Activated T-cell treated with anti-CD3 and anti-CD28 coated beads, Interleukin-2, amount 50 U/mL, for 24 hours (primary cell): ENCODE measurements around the gene IRGC.

Experiments
- DNase-seq: peaks from one replicate; pipeline ENCODE4 v3.0.0-alpha.2; 2020
- H3K27ac Mint-ChIP-seq: 2 replicates; pipeline ENCODE4 v1.8.0; 2020; ENCODE audit warnings: mild to moderate bottlenecking, mixed read lengths
- H3K27me3 Mint-ChIP-seq: 2 replicates; pipeline ENCODE4 v1.8.0; 2020; ENCODE audit warnings: mixed read lengths
- H3K36me3 Mint-ChIP-seq: 2 replicates; pipeline ENCODE4 v1.8.0; 2020; ENCODE audit warnings: low read depth, mixed read lengths
- H3K4me1 Mint-ChIP-seq: 2 replicates; pipeline ENCODE4 v1.8.0; 2020; ENCODE audit warnings: low read depth, mixed read lengths
- H3K4me3 Mint-ChIP-seq: 2 replicates; pipeline ENCODE4 v1.8.0; 2020; ENCODE audit warnings: mild to moderate bottlenecking, moderate library complexity, mixed read lengths
- H3K9me3 Mint-ChIP-seq: 2 replicates; pipeline ENCODE4 v1.8.0; 2020; ENCODE audit warnings: mixed read lengths

Gene IRGC

DNA sequence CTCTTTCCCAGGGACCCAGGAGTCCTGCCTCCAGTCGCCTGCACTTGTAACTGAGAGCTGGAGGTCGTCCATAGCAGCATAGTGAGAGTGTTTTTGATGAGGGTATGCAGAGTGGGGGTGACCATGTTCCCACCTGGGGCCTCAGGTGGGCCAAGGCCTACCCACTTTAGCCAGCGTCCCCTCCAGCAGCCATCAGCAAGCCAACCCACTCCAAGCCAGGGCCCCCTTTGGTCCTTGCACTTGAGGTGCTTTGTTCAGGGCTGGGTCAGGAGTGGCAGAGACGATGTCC is 50.8 kb downstream of the IRGC start:
- peaks cover 79% of the 10 kb centered on the region for H3K4me1 Mint-ChIP-seq
- peak overlapping the region; percentile 70 for H3K4me3 Mint-ChIP-seq
- H3K27me3 Mint-ChIP-seq, result no peaks in the 10 kb centered on the region
- H3K27ac Mint-ChIP-seq, result peak overlapping the region; percentile 98
- H3K9me3 Mint-ChIP-seq, result no peaks in the 10 kb centered on the region
- H3K36me3 Mint-ChIP-seq, result peaks cover 81% of the 10 kb centered on the region
- DNase-seq, result no peak

DNA sequence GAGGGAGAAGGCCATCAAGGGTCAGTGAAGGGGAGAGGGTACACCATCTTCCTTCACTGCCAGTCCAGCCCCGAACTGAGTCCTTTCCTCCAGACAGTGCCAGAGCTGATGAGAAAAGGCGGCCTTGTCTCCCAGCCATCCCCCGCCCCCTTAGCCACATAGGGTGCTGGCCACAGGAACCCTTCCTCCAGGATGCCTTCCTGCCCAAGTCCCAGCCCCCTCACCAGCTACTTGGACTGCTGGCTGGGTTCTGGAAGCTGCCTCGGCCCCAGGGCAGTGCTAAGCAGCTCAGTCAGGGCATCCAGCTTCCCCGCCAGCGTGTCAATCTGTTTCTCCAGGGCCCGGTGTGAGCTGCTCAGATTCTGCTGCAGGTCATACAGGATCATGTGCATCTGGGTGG is 51.4 kb downstream of the IRGC start:
- H3K9me3 Mint-ChIP-seq, result no peaks in the 10 kb centered on the region
- peak overlapping the region; percentile 98 for H3K27ac Mint-ChIP-seq
- no peaks in the 10 kb centered on the region for H3K27me3 Mint-ChIP-seq
- peak overlapping the region; percentile 70 for H3K4me3 Mint-ChIP-seq
- peaks cover 87% of the 10 kb centered on the region for H3K36me3 Mint-ChIP-seq
- no peak for DNase-seq
- peaks cover 75% of the 10 kb centered on the region for H3K4me1 Mint-ChIP-seq

DNA sequence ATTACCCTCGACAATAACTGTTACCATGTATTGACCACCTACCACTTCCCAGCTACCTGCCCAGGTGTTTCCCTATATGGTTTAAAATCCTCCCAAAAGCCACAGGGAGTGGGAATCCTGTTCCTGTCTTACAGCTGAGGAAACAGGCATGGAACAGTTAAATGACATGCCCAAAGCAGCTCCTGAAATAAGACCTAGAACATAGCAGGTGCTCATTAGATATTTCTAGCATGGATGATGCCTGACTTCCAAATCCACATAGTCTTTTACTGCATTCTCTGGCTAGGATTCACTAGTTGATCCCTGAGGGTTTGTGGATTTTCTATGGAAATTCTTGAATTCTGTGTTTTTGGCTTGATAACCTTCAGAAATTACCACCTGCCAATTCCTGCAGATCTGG is 51.9 kb downstream of the IRGC start:
- peaks cover 71% of the 10 kb centered on the region for H3K4me1 Mint-ChIP-seq
- H3K27me3 Mint-ChIP-seq, result no peaks in the 10 kb centered on the region
- H3K36me3 Mint-ChIP-seq, result peaks cover 92% of the 10 kb centered on the region
- H3K4me3 Mint-ChIP-seq, result no peak overlapping the region
- H3K9me3 Mint-ChIP-seq, result no peaks in the 10 kb centered on the region
- DNase-seq, result no peak
- H3K27ac Mint-ChIP-seq, result peak overlapping the region; percentile 98

DNA sequence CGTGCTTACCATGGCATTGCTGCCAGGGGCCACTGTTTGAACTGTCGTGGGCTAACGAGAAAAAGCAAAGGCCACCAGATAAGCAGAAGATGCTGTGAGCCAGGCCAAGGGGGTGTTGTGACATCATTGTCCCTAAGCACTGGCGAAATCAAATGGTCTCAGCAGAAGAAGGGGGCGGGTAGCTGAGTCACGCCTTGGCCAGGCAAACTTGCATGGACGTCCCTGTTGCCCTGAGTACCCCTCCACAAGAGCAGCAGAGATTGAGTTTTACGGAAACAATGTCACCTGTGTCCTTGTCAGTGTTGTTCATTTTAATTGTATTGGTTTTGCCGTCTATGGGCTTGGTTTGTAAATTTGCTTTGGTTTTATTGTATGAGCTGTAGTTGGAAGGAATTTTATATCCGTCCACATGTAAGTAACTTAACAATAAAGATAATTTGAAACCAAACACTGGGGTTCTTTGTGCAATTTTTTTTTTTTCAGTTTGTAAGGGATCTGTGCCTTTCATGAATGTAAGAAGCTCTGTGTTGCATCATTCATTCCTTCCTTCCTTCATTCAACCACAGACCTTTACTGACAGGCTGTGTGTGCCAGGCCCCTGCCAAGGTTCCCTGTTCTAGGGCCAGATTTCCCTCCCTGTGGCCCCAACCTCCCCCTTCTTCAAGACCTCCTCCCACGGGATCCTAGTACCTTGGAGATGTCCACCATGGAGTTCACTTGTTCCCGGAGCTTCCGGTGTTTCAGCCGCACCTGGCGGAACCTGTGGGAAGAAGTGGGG is 52.6 kb downstream of the IRGC start:
- Mint-ChIP-seq H3K4me3 (no peak overlapping the region), H3K4me1 (peaks cover 64% of the 10 kb centered on the region), H3K27ac (peak overlapping the region; percentile 67), H3K27me3 (no peaks in the 10 kb centered on the region), H3K36me3 (peaks cover 95% of the 10 kb centered on the region), H3K9me3 (no peaks in the 10 kb centered on the region)
- no peak for DNase-seq

DNA sequence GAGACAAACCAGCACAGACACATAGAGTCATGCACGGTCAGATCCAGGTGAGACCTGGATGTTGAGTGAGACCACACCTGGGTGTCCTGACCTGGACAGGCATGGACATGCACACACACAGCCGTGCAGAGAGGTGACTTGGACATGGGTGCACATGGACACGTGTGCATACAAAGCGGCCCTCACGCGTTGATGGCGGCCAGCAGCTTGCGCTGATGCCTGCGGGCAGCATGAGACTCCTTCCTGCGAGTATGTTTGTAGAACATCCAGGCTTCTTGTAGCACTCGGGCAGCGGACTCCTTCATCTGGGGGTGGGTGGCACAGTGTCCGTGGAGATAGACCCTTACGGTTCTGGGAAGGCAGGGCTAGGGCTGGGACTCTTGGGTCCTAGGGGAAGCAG is 53.4 kb downstream of the IRGC start:
- Mint-ChIP-seq H3K4me1 (peaks cover 57% of the 10 kb centered on the region), H3K9me3 (no peaks in the 10 kb centered on the region), H3K27me3 (no peaks in the 10 kb centered on the region), H3K4me3 (no peak overlapping the region), H3K27ac (peak overlapping the region; percentile 66), H3K36me3 (peaks cover 97% of the 10 kb centered on the region)
- no peak for DNase-seq
